Measurements from ENCODE around the gene GPR151.
"Not testable (repeated sequence)": the region's sequence is repeated elsewhere in the genome, so short reads cannot be mapped to it uniquely, and the experiment has no call there.

Gene GPR151

GRCh38 chr5:146516151-146516475 lies at the start of gene GPR151:
Gene GPR151 (minus strand): TSS chr5:146516190. CDS start chr5:146516113, 77 bp downstream.
- DNase-seq (ENCODE audit: insufficient read length, low spot score) (no peak), FAIRE-seq (no peak)

GRCh38 chr5:146564007-146564762 lies 48.2 kb upstream of the GPR151 start:
- FAIRE-seq (no peak), DNase-seq (ENCODE audit: insufficient read length, low spot score) (no peak)

GRCh38 chr5:146562461-146562860 lies 46.5 kb upstream of the GPR151 start:
- FAIRE-seq, result peak; percentile 33
- DNase-seq (ENCODE audit: insufficient read length, low spot score), result no peak

GRCh38 chr5:146561711-146562110 lies 45.7 kb upstream of the GPR151 start:
- FAIRE-seq (no peak), DNase-seq (ENCODE audit: insufficient read length, low spot score) (no peak)

GRCh38 chr5:146560205-146560812 lies 44.3 kb upstream of the GPR151 start:
- peak; percentile 41 for DNase-seq (ENCODE audit: insufficient read length, low spot score)
- FAIRE-seq, result no peak

GRCh38 chr5:146556884-146557283 lies 40.9 kb upstream of the GPR151 start:
- FAIRE-seq, result not testable (repeated sequence)

GRCh38 chr5:146553446-146553845 lies 37.5 kb upstream of the GPR151 start:
- DNase-seq (ENCODE audit: insufficient read length, low spot score) (no peak), FAIRE-seq (no peak)

More at GRCh38 chr5:146556884-146557283, 40.9 kb upstream of the GPR151 start:
- not testable (repeated sequence) for DNase-seq (ENCODE audit: insufficient read length, low spot score)

GRCh38 chr5:146549615-146550014 lies 33.6 kb upstream of the GPR151 start:
- FAIRE-seq, result no peak

GRCh38 chr5:146548781-146549449 lies 32.9 kb upstream of the GPR151 start:
- FAIRE-seq (no peak), DNase-seq (ENCODE audit: insufficient read length, low spot score) (no peak)

More at GRCh38 chr5:146549615-146550014, 33.6 kb upstream of the GPR151 start:
- DNase-seq (ENCODE audit: insufficient read length, low spot score), result no peak

GRCh38 chr5:146544232-146544631 lies 28.2 kb upstream of the GPR151 start:
- no peak for FAIRE-seq

GRCh38 chr5:146541958-146542849 lies 26.2 kb upstream of the GPR151 start:
- FAIRE-seq (no peak), DNase-seq (ENCODE audit: insufficient read length, low spot score) (peak; percentile 73)

More at GRCh38 chr5:146544232-146544631, 28.2 kb upstream of the GPR151 start:
- DNase-seq (ENCODE audit: insufficient read length, low spot score), result no peak

GRCh38 chr5:146540414-146540813 lies 24.4 kb upstream of the GPR151 start:
- no peak for FAIRE-seq

GRCh38 chr5:146539973-146540372 lies 24.0 kb upstream of the GPR151 start:
- FAIRE-seq, result no peak
- no peak for DNase-seq (ENCODE audit: insufficient read length, low spot score)

More at GRCh38 chr5:146540414-146540813, 24.4 kb upstream of the GPR151 start:
- DNase-seq (ENCODE audit: insufficient read length, low spot score), result no peak

- no peak for FAIRE-seq
- DNase-seq (ENCODE audit: insufficient read length, low spot score), result no peak
Observed at GRCh38 chr5:146538432-146538831, 22.4 kb upstream of the GPR151 start.

- DNase-seq (ENCODE audit: insufficient read length, low spot score) (no peak), FAIRE-seq (no peak)
Observed at GRCh38 chr5:146533882-146534281, 17.9 kb upstream of the GPR151 start.

- peak; percentile 78 for DNase-seq (ENCODE audit: insufficient read length, low spot score)
- peak; percentile 46 for FAIRE-seq
Observed at GRCh38 chr5:146533260-146533857, 17.4 kb upstream of the GPR151 start.

- DNase-seq (ENCODE audit: insufficient read length, low spot score) (no peak), FAIRE-seq (no peak)
Observed at GRCh38 chr5:146529984-146530383, 14.0 kb upstream of the GPR151 start.

GRCh38 chr5:146528236-146528635 lies 12.2 kb upstream of the GPR151 start:
- DNase-seq (ENCODE audit: insufficient read length, low spot score) (peak; percentile 19), FAIRE-seq (no peak)

- FAIRE-seq, result no peak
Observed at GRCh38 chr5:146527785-146528184, 11.8 kb upstream of the GPR151 start.

GRCh38 chr5:146523698-146524097 lies 7.7 kb upstream of the GPR151 start:
- DNase-seq (ENCODE audit: insufficient read length, low spot score), result no peak
- no peak for FAIRE-seq

More at GRCh38 chr5:146527785-146528184, 11.8 kb upstream of the GPR151 start:
- DNase-seq (ENCODE audit: insufficient read length, low spot score), result no peak
